GM21723 (cell line): ENCODE measurements around the gene PRKCE.
A peak's percentile ranks its signal among the peaks of the same experiment; 100 is the strongest.

Experiments used
- ATAC-seq: cut with Tn5 transposase; IDR thresholded peaks from one replicate; pipeline ENCODE4 v1.9.1; 2021; ENCODE audit warnings: mild to moderate bottlenecking, moderate library complexity; ENCODE audit not compliant: unreplicated experiment

PRKCE gene

DNA sequence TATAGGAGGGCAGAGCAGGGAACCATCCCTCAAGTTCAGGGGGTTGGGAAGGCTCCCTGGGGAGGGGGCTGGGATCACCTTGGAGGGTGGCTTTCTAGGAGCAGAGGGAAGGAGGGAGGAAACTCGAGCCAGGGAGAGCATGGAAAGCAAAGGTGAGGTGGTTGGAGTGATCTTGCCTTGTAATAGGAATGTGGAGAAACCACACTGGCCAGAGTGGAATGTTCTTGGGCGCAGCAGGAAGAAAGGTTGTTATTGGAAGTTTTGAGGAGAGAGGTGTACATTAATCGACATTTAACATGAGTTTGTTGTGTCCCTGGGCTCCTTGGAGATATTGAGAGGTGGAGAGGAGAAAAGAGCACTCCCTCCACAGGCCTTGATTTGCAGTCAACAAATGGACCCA, 272.2 kb downstream of the PRKCE start:
- no peak for ATAC-seq

DNA sequence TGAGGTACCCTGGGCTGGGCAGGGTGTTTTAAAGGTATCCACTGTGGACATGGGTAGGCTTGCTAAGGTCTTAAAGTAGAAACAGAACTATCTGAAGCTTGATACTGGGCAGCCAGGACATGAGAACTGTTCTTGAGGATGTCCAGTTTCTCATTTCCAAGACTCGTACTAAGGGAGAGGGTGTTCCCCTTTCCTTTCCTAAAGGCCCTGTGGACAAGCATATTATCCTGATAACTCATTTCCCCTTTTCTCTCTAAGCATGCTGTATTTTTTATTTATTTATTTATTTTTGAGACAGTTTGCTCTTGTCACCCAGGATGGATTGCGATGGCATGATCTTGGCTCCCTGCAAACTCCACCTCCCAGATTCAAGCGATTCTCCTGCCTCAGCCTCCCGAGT, 273.6 kb downstream of the PRKCE start:
- no peak for ATAC-seq

DNA sequence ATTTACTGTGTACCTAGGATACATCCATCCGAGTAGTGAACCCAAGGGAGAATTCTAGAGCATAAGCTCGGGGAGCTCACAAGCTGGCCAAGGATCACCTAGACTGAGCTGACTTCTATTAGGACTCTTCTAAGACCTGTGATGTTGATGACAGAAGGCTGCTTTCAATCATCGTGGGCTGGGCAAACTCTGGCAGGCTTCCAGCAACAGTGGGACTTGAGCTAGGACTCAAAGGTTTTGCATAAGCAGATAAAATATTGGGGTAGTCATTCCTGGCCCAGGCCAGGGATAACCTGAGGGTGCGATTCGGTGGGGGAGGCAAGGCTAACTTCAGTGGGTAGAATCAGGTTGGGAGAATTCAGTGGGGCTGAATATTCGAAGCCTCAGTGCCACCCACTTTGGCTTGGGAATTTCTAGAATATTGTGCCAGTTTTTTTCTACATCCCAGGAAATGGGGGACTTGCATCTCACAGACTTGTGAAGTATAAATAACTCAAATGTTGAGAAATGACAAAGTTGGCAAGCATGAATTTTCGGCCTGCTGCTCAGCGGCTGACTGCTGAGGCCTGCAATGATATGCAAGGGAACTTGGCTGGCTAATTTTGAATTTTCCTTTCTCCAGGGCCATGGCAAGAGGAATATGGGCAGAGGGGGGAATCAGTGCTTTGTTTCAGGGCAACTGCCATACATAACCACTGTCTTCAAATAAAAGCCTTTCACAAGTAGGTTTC, 274.3 kb downstream of the PRKCE start:
- no peak for ATAC-seq

DNA sequence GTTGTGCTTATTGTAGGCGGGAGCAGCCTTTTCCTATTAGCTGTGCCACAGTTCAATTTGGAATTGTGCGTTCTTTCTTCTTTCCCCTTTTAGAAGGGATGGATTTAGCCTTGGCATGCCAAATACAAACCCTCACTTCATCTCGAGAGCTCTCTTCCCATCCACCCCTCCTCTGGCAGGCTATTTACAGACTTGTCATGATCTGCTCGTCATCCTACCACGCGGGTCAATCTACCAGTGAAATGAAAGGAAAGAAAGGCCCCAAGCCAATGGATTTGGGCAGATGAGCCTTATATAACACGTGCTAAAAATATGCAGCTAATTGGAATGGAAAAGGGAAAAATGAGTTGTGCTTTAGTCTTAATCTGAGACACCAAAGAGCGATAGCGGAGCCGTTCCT, 277.5 kb downstream of the PRKCE start:
- no peak for ATAC-seq

DNA sequence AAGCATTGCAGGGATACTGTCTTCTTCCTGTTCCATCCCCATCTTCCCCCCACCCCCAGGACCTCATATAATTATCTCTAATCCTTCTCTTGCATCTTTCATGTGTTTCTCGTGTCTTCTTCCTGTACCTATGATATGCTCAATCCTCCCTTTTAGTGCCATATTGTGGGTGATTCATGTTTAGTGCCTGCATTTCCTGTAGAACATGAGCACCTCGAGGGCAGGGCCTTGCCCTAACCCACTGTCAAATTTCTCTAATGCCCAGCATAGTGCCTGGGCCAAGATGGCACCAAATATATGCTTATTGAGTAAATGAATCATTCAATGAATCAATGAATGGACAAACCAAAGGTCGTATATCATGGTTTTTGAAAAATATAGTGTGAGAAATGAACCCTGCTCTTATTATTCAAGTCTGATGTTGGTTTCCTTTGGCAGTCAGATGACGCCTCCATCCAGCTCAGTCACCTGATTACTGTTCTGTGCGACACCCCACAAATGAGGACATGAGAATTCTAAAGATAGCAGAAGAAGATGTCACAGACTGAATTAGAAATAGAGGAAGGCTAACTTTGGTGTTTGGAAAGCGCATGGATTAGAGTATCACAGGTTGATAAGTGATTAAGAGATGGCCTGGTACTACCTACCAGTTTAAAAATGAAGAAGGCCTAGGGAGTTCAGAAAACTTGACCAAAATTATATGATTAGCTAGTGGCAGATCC, 278.4 kb downstream of the PRKCE start:
- ATAC-seq, result no peak

DNA sequence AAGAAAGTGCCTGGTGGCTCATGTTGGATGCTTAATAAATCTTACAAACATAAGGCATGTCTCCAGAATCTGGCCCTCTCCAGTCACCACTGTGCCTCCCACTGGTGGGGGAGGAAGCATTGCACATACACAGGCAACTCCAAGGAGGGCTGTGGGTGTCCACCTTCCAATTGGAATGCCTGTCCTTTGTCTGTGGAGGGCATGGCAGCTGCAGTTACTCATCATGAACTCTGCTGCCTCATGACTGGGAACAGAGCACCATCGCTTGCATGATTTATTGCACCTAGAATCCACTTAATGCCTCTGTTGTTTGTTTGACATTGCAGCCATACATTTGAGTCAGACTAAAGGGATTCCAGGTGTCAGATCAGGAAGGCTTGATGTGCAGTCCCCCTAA, 278.9 kb downstream of the PRKCE start:
- ATAC-seq, result no peak

DNA sequence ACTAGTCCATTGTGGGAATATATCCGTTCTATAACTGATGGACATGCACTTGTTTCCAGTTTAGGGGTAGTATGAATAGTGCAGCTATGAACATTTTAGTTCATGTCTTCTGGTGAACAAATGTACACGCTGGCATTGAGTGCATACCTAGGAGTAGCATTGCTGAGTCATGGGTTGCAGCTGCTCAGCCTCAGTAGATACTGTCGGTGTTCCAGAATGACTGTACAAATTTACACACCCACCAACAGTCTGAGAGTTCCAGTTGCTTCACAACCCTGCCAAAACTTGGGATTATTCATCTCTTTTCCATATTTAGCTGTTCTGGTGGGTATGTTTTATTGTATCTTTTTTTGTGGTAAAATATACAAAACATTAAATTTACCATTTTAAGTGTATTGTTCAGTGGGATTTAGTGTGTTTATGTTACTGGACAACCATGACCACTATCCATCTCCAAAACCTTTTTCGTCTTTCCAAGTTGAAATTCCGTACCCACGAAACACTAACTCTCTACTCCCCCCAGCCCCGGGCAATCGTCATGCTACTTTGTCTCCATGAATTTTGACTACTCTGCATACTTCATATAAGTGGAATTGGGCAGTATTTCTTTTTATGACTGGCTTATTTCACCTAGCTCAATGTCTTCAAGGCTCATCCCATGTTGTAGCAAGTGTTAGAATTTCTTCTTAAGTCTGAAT, 281.0 kb downstream of the PRKCE start:
- no peak for ATAC-seq

DNA sequence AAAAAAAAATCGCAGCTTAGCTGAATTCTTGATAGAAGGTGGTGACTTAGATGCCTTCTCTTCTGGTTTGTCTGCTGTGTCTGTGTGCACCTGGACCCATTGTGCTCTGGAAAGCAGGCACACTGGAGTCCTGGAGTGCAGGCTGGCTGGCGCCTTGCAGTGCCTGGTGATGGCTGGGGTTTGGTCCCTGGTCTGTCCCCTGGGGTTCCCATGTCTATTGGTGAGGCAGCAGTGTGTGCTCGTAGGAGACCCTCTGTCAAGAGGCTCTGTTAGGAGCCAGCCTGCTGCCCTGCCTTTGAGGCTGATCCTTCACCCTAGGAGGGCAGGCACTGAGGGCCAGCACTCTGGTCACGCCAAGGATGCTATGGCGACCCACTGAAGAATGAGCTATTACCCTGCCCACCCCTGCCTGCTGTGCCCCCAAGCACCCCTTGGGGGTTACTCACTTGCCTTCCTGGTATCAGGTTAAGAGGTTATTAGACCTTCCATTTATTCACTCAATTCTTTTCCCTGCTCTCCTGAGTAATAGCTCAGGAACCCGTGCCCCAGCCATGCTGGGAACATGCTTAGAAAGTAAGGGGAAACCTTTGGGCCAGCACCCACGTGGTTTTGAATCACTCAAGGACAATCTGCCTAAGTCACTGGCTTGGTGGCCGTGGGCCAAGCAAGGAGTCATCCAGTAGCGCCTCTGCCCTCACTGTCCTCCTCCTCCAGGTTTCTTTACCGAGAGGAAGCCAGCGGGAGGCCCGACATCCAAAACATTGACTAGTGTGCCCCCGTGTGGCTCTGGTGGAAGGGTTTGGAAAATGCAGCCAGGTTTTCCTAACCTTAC, 284.5 kb downstream of the PRKCE start:
- peak; percentile 83 for ATAC-seq

DNA sequence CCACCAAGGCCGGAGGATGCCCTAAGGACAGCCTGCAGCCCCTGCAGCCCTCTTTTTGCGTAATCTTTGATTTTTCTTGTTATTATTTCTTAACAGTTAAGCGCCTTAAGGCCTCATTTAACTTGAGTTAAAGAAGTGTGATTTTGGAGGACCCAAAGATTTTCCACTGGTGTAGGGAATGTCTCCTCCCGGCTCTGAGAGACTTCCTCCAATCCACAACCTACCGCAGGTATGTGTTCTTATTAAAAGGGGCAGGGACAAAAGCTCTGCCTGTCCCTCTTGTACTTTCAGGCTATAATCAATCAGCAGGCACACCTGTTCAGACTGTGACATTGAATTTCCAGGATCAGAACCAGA, 285.1 kb downstream of the PRKCE start:
- ATAC-seq, result no peak

DNA sequence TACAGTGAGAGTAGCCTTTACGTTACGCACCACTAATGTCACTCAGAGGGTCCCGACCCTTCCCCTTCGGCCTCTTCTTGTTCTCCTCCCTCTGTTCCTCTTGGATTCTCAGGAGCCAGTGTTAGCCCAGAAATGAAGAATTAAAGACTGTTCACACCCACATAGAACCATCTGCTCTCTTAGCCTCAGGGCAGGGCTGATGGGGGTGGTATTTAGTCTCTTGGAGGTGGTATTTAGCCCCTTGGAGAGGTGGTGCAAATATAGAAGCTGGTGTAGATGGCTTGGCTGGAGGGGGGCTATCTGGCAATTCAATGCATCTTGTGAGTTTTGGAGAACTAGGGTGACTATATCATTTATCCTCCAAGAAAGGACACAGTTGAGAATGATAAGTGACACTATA, 286.5 kb downstream of the PRKCE start:
- no peak for ATAC-seq

DNA sequence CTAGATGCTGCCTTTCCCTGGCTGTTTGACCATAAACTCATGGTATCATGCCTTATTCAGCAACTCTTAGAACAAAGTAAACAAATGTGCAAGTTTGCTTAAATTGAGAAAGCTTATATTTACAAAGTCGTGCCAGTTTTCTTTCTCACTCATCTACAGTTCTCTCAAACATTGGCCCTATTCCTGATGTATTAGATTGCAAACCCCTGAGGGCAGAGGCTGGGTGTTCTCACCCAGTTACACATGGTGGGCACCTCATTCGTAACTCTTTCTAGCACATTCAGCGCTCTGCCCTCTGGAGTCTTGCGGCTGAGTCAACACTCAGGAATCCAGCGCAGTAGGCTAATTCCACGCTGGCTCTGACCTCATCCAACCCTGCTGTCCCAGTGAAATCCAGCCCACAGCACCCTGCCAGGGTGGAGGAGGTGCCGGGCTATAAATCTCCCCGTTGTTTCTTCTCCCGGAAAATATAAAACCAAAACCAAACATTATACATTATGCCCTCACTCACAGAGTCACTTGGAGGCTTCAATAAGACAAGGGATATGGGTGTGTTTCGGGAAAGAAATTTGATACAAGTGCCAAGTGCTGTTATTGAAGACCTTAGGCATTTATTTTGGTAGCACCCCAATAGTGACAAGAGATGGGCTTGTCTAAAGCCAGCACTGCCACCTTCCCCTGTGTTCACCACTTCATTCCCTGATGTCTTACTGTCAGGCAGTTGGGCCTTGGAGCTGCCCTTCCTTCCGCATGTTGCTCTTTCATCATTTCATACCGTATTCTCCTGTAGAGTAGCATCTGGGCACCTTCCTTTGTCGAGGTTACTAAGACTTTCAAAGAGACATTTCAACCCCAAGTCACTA, 287.4 kb downstream of the PRKCE start:
- ATAC-seq, result no peak

DNA sequence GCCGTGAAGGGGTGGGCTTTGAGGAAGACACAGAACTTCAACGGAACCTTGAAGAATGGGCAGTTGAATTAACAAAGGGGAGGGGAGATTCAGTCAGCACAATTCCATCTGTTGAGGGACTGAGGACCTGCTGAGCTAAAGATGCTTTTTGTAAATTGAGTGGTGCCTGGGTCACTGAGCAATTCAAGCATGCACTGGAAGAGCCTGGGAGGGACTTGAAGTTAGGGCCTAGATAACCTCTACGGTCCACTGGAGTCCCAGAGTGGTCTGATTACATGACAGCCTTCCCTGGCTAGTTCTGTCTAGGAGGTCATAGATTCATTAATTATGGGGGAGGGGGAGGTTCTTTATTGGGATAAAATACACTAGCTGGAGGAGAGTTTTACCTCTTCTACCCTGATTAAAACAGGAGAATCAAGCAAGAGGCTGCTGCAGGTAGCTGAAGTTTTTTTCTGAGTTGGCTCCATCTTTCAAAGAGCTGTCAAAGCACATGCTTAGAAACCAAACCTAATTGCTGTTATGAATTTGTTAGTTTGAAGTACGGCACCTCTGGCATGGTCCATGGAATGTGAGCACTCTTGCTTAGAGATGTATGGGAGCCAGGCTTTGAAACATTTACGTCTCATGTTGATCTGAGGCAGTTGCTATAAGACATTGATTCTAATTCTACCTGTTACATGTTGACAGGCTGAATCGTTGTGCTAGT, 290.2 kb downstream of the PRKCE start:
- no peak for ATAC-seq

DNA sequence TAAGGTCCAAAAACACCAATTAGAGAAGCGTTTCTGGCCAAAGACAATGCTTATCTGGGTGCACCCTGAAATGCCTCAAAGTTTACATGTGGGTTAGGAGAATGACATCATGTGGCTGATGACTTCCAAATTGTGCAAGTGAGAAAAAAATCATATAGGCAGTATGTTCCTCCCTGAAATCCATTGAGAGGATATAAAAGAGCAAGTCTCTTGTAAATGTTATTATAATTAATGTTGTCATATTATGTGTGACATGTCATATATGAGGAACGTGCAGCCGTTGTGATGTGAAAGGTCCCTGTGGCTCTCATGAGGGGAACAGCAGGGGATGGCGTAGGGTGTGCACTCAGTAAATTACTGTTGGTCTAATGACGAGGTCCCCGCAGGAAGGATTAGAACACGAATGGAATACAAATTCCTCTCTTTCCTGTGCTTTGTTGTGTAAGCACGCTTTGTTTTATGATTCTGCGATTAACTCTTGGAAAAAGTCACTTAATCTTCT, 290.8 kb downstream of the PRKCE start:
- no peak for ATAC-seq

DNA sequence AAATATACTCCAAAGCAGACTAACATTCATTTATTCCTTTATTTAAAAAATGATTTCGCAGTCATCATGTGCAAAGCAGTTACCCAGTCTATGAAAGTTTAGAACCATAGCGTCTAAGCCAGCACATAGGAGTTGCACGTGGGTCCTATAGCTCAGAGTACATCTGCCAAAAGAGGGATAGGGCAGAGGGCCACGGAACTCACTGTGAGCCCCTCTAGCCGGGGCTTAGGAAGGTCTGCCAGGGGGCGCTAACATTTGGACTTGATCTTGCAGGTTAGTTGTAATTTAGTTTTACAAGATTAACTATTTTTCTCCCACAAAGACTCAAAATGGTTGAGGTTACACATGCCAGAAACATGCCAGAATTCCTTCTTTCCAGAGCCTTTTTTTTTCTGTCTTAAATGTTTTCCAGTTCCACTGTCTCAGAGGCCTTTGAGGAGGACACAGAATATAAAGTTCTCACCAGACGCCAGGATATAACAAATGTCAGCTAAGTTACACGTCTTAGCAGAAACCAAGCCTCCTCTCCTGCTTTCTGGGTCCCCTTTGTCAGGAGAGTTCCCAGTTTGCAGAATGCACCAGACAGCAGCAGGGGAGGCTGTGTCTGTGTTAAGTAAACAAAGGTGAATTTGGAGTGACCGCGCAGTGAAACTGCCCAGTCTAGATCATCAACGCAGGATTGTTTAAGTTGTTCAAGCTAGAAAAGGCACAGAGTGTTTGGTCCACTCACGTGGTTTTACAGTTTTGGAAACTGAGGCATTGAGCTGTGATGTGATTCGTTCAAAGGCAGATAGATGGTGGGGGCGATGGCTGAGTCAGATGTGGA, 292.0 kb downstream of the PRKCE start:
- ATAC-seq, result no peak

DNA sequence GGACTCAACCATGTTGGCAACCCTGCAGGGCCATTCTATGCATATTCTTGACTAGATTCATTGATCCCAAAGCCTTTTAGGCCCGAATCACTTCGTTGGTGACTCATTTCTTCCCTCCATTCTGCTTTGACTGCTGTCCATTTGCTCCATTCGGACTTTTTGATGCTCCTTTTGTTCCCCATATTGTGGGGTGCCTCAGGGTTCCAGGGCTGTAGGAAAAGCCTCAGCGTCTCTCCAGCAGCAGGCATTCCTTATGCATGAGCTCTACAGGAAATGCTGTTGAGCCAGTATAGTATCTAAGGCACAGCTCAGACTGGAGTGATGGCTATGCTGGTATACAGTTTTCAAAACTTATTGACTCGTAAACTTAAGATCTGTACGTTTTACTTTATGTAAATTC, 292.6 kb downstream of the PRKCE start:
- ATAC-seq, result no peak

DNA sequence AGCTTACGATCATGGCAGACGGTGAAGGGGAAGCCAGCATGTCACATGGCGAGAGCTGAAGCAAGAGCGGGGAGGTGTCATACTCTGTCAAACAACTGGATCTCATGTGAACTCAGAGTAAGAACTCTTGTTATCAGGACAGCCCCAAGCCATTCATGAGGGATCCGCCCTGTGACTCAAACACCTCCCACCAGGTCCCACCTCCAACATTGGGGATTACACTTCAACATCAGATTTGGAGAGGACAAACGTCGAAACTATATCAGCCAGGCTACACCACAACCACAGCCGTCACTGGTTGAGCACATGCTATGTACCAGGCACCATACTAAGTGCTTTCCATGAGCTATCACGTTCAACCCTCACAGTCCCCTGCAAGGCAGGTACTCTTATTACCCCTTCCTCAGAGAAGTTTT, 293.8 kb downstream of the PRKCE start:
- ATAC-seq, result no peak

DNA sequence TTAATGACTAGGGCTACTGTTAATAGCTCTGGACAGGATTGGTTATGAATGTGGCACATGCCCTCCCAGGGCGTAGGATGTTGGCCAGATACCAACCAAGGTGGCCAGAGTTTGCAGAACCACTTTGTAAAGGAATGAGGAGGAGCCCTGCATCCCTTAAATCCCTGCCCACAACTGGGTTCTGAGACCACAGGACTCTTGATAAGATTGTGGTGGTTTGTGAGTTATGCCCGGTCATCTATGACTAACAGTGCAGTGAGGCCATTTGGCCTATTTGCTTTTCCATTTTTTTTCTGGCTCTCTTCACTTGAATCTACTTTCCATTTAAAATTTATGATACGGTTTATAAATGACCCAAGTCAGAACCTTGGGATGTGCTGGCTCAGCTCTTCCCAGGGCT, 294.5 kb downstream of the PRKCE start:
- ATAC-seq, result no peak

DNA sequence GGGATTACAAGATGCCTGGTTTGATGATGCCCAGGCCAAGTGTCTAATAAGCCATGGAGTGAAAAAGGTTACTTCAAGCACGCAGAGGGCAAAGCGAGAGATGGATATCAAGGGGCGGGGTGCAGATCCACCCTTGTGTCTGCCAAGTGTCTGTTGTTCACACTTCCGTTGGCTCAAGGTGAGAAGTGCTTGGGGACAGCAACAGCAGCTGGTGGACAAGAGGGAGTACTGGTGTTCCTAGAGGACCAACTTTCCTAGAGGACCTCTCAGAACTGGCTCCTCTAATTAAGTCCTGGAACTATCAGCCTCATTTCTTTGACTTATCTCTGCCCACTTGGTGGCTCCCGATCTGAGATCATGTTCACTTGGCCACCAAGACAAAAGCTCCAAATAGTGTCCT, 299.1 kb downstream of the PRKCE start:
- ATAC-seq, result no peak
